BLaER1 (cell line): Measurements from ENCODE around the gene SLC16A8.

Source experiments
- H3K27ac ChIP-seq: shearing (Covaris generic); formaldehyde crosslinking; 2 replicates; pipeline ENCODE4 v1.8.1; 2022
- H3K27me3 ChIP-seq: shearing (Covaris generic); formaldehyde crosslinking; 2 replicates; pipeline ENCODE4 v1.8.1; 2022
- H3K36me3 ChIP-seq: shearing (Covaris generic); formaldehyde crosslinking; 2 replicates; pipeline ENCODE4 v1.8.1; 2022
- H3K4me1 ChIP-seq: shearing (Covaris generic); formaldehyde crosslinking; 2 replicates; pipeline ENCODE4 v1.8.1; 2022
- H3K4me2 ChIP-seq: shearing (Covaris generic); formaldehyde crosslinking; 2 replicates; pipeline ENCODE4 v1.8.1; 2022
- H3K4me3 ChIP-seq: shearing (Covaris generic); formaldehyde crosslinking; 2 replicates; pipeline ENCODE4 v1.8.1; 2022
- H3K9ac ChIP-seq: shearing (Covaris generic); formaldehyde crosslinking; 2 replicates; pipeline ENCODE4 v1.8.1; 2022
- H3K9me3 ChIP-seq: shearing (Covaris generic); formaldehyde crosslinking; 2 replicates; pipeline ENCODE4 v1.8.1; 2022
- H4K20me1 ChIP-seq: shearing (Covaris generic); formaldehyde crosslinking; 2 replicates; pipeline ENCODE4 v1.8.1; 2022
- Cebpa-rat ChIP-seq: shearing (Covaris generic); IDR thresholded peaks from 2 replicates; pipeline ENCODE4 v1.8.1; 2022

Gene SLC16A8

DNA sequence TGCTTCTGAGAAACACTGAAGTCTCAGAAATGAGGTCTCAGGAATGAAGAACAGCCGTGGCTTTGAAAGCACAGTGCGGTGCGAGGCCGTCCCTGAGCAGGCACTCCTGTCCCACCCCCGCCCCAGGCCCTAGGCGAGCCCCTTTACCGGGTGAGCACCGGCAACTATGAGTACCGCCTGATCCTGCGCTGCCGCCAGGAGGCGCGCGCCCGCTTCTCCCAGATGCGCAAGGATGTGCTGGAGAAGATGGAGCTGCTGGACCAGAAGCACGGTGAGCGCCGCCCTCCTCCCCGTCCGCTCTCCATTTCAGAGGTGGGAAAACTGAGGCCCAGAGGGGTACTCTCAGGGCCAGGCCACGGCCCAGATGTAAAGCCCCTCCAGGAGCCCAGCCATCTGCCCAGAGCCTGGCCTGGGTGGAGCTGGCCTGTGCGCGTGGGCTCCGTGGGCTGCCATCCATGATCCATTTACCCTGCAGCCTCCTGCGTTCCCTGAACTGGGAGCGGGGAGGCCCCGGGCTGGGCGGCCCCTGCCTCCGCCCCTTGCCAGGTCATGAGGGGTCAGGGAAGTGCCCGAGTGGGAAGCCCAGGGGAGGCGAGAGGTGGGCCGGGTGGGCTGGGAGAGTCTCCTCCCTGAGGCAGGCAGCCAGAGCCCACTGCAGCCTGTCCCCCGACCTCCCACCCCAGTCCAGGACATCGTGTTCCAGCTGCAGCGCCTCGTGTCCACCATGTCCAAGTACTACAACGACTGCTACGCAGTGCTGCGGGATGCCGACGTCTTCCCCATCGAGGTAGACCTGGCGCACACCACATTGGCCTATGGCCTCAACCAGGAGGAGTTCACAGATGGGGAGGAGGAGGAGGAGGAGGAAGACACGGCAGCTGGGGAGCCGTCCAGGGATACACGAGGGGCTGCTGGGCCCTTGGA is 9.5 kb downstream of the SLC16A8 start:
- Histone ChIP-seq H3K4me1 (peaks cover 97% of the 10 kb centered on the region), H3K27ac (peak overlapping the region; percentile 98), H3K27me3 (peaks cover 3% of the 10 kb centered on the region), H3K4me3 (no peak overlapping the region), H3K9me3 (no peaks in the 10 kb centered on the region), H3K9ac (peak overlapping the region; percentile 50; the same call in 1 of the 2 replicates), H3K36me3 (0 out of 2 replicates have a peak, but pooled peaks cover 3% of the 10 kb centered on the region), H4K20me1 (no peaks in the 10 kb centered on the region), H3K4me2 (peak overlapping the region; percentile 98)
- no peak for TF ChIP-seq Cebpa-rat

DNA sequence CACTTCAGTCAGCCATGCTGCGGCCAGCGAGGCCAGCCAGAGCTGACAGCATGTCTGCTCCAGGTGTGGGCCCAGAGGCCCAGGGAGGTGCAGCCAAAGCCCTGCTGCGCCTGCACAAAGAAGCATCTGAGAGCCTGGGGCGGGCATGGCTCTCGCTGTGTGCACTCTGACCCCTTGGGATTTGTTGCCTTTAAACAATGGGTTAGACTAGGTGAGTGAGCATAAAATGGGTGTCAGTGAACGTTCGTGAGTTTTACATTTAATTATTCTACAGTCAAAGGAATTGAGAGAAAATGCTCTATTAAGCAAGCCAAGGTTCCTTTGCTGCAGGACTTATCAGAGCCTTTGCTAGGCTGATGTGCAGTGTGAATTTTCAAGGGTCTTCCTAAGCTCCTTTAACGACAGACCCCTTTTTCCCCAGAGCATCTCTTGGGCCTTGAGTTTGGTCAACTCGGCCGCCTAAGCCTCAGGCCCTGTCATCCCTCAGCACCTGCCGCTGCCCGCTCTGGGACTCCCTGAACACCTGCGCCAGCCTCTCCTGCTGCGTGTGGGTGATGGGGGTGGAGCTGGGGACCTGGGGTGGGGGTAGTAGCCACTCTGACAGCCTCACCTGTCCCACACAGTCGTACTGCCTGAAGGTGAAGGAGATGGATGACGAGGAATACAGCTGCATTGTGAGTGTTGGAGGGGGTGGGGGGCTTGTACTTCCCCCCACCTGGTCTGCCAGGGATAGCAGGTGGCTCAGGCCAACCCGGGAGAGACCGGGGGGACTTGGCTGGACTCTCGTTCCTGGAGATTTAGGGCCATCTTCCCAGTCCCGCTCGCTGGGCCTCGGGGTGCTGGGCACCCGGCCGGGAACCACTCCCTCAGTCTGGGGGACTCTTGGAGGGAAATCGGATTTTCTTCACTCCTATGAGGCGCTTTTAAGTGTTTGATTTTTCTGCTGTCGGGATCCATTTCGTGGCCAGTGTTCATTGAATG is 10.5 kb downstream of the SLC16A8 start:
- H4K20me1 ChIP-seq: no peaks in the 10 kb centered on the region
- H3K36me3 ChIP-seq: 0 out of 2 replicates have a peak, but pooled peaks cover 3% of the 10 kb centered on the region
- H3K4me3 ChIP-seq: no peak overlapping the region
- no peaks in the 10 kb centered on the region for H3K9me3 ChIP-seq
- H3K27me3 ChIP-seq: no peaks in the 10 kb centered on the region
- peak overlapping the region; percentile 98 for H3K4me2 ChIP-seq
- peak overlapping the region; percentile 28; the same call in 1 of the 2 replicates for H3K9ac ChIP-seq
- TF ChIP-seq Cebpa-rat: no peak
- H3K4me1 ChIP-seq: peaks cover 93% of the 10 kb centered on the region
- peak overlapping the region; percentile 98; the same call in 1 of the 2 replicates for H3K27ac ChIP-seq

DNA sequence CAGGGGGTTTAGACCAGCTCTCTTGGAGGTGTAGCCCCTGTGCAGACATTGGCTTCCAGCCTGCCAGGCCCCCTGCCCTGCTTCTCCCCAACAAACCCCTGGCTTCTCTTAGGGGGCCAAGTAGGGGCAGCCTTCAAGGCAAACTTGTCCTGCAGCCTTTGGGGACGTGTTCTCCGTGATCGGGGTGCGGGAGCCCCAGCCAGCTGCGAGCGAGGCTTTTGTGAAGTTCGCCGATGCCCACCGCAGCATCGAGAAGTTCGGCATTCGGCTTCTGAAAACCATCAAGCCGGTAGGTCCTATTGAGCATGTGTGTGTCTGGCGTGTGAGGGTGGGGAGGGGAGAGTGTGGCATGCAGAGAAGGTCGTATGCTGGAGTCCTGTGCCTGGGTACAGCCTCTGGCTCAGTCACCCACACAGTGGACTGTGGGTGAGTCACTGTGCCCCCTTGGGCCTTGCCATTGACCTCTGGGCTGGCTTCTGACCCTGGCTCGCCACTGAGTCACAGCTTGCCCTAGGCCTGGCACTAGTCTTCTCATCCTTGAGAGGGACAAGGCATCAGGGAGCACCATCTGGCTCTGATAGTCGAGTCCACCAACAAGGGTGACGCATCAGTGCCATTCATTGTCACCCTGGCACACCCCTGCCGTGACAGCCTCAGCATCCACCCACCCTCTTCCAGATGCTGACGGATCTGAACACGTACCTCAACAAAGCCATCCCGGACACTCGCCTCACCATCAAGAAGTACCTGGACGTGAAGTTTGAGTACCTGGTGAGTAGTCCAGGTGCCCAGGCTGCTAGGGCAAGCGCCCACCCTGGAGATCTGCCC is 11.4 kb downstream of the SLC16A8 start:
- H3K27ac ChIP-seq: peak overlapping the region; percentile 98
- TF ChIP-seq Cebpa-rat: no peak
- H3K36me3 ChIP-seq: 0 out of 2 replicates have a peak, but pooled peaks cover 3% of the 10 kb centered on the region
- H3K4me2 ChIP-seq: peak overlapping the region; percentile 98
- no peaks in the 10 kb centered on the region for H4K20me1 ChIP-seq
- peaks cover 93% of the 10 kb centered on the region for H3K4me1 ChIP-seq
- H3K9me3 ChIP-seq: no peaks in the 10 kb centered on the region
- no peaks in the 10 kb centered on the region for H3K27me3 ChIP-seq
- H3K9ac ChIP-seq: peak overlapping the region; percentile 93; the same call in 1 of the 2 replicates
- no peak overlapping the region for H3K4me3 ChIP-seq

DNA sequence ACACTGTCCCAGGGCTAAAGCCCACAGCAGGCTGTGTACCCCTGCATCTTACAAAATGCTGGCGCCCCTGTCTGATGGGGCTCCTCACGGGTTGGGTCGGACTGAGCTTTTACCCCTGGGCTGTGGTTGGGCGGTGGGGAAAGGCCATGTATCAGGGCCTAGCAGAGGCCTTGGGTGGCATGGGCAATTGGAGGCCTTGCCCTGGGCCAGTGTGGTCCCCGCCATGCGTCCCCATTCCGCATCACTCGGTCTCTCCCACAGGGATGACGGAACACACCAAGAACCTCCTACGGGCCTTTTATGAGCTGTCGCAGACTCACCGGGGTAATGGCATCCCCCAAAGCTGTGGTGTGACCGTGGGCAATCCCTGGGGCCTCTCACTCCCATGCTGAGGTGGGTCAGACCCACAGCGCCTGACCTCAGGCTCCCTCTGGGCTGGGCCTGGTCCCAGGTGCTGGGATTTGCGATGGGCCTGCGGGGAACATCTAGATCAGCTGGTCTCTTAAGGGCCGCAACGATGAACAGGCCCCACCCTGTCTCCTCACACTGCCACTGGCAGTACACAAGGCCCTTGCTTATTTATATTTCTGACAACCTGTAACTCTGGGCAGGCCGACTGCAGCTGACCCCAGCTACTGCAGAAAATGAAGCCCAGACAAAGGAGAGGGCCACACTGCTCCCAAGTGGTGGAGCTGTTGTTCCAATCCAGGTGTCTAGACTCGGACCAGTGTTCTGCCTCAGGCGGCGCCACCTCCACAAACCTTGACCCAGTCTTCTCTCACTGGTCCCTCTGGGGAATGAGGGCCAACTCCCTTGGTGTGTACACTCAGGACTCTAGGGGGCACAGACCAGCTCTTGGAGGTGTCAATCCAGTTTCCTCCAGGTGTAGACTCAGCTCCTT is 12.3 kb downstream of the SLC16A8 start:
- Histone ChIP-seq H3K4me1 (peaks cover 93% of the 10 kb centered on the region), H3K4me2 (peak overlapping the region; percentile 98), H4K20me1 (no peaks in the 10 kb centered on the region), H3K27ac (peak overlapping the region; percentile 98), H3K36me3 (0 out of 2 replicates have a peak, but pooled peaks cover 3% of the 10 kb centered on the region), H3K27me3 (no peaks in the 10 kb centered on the region), H3K9ac (peak overlapping the region; percentile 93; the same call in 1 of the 2 replicates), H3K9me3 (no peaks in the 10 kb centered on the region), H3K4me3 (0 out of 2 replicates have a peak overlapping the region, but pooled peaks have one; percentile 29)
- no peak for TF ChIP-seq Cebpa-rat

DNA sequence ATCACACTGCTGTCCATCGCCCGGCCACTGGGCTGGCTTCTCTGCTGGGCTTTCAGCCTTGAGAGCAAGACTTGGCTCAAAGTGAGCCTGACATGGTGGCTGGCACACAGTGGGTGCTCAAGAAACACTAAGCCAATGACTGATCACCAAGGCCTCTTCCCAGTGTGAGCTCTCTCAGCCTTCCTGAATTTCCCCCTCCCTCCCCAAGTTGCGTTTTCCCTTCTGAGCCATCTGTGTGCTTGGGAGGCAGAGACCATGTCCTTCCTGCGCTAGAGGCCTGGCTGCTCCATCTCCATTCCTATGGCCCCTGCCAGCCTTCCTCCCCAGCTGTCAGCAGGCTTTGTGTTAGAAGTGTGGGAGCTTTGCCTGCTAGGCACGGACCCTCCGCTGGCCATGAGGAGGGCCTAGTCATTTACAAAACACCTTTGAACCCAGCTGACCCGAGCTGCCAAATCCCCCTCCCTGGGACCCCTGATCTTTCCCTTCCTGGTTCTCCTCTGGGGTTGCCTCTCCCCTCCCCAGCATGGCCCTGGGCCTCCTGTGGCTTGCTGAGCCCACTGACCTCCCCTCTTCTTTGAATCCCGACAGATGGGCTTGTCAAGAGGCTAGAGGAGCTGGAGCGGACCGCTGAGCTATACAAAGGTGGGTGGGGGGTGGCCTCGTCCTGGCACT is 13.6 kb downstream of the SLC16A8 start:
- peak overlapping the region; percentile 70; the same call in 1 of the 2 replicates for H3K4me3 ChIP-seq
- H3K4me2 ChIP-seq: peak overlapping the region; percentile 98
- H3K9me3 ChIP-seq: no peaks in the 10 kb centered on the region
- peak overlapping the region; percentile 98 for H3K27ac ChIP-seq
- no peak for TF ChIP-seq Cebpa-rat
- peaks cover 93% of the 10 kb centered on the region for H3K4me1 ChIP-seq
- H4K20me1 ChIP-seq: no peaks in the 10 kb centered on the region
- no peaks in the 10 kb centered on the region for H3K27me3 ChIP-seq
- peak overlapping the region; percentile 93 for H3K9ac ChIP-seq
- H3K36me3 ChIP-seq: peaks cover 9% of the 10 kb centered on the region; the same call in 1 of the 2 replicates

DNA sequence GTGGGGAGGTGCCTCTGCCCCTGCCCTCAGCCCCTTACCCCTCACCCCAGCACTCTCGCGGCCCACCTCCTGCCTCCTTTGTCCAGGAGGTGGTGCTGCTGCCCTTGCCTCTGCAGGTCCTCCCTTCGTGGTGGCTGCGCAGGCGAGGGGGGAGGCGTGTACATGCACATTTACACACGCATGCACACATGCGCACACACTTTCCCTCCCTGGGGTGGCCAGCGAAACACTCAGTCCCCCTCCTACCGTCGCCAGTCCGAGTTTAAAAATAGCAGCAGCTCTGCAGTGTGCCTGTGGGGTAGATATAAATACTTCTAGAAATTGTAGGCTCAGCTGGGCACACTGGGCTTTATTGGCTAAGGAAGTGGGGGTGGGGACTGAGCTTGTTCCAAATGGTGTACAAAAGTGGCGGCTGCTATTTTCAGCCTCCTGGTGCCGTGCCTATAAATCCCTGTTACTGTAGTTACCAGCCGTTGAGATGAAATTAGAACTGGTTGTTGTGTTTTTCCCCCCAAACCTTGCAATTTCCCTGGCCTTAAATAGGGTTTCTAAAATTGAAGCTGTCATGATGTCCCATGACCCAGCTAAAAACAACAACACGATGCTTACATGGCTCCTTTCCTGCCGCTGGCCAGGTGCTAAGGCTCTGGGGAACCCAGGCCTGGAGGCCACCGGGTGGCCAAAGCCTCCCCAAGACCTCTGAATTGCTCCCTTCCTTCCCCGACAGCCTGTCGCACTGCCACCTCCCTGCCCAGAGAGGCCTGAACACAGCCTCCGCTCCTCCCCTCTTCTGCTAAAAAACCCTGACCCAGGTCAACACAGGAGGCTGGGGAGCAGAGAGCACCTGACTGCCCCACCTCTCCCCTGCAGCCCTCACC is 14.4 kb downstream of the SLC16A8 start:
- H3K27me3 ChIP-seq: no peaks in the 10 kb centered on the region
- no peak for TF ChIP-seq Cebpa-rat
- H3K4me3 ChIP-seq: peak overlapping the region; percentile 70
- H3K4me2 ChIP-seq: peak overlapping the region; percentile 98
- peak overlapping the region; percentile 93 for H3K9ac ChIP-seq
- peak overlapping the region; percentile 98 for H3K27ac ChIP-seq
- H4K20me1 ChIP-seq: no peaks in the 10 kb centered on the region
- H3K9me3 ChIP-seq: no peaks in the 10 kb centered on the region
- H3K36me3 ChIP-seq: peaks cover 17% of the 10 kb centered on the region; the same call in 1 of the 2 replicates
- peaks cover 93% of the 10 kb centered on the region for H3K4me1 ChIP-seq
